GM12878 (cell line): ENCODE data around the gene FMR1.

Experiments used
- BRCA1 ChIP-seq: IDR thresholded peaks from 2 replicates; pipeline ENCODE4 v1.6.1; 2011; ENCODE audit warnings: low read depth, low read length, improper control_type of control experiment
- CHD1 ChIP-seq: IDR thresholded peaks from 2 replicates; pipeline ENCODE4 v1.6.1; 2012; ENCODE audit warnings: low read depth, low read length, improper control_type of control experiment
- CTCF ChIP-seq, 3 experiments: IDR thresholded peaks in 2 of 3; conservative IDR thresholded peaks in 1 of 3; 2 replicates each; pipeline ENCODE4 v1.5.1; 2011; ENCODE audit warnings: low read depth in 3 of 3, low read length in 3 of 3, mild to moderate bottlenecking in 3 of 3, control low read depth in 2 of 3, moderate library complexity in 2 of 3, inconsistent platforms in 1 of 3, mixed read lengths in 1 of 3; ENCODE audit not compliant: control insufficient read depth in 2 of 3, insufficient read depth in 1 of 3; ENCODE audit errors: extremely low read depth in 1 of 3
- HDAC6 ChIP-seq: fragments of 200-600 bp; sonication (generic); IDR thresholded peaks from one replicate; pipeline ENCODE4 v1.8.0; 2017; ENCODE audit warnings: antibody characterized with exemption; ENCODE audit not compliant: unreplicated experiment
- MXI1 ChIP-seq: fragments of 150-350 bp; IDR thresholded peaks from 2 replicates; pipeline ENCODE4 v1.6.1; 2011; ENCODE audit warnings: low read depth, mild to moderate bottlenecking, inconsistent platforms, low read length, improper control_type of control experiment
- POLR2A ChIP-seq: IDR thresholded peaks from 2 replicates; pipeline ENCODE4 v1.6.1; 2011; ENCODE audit warnings: low read depth, mild to moderate bottlenecking, low read length
- POLR2AphosphoS5 ChIP-seq: IDR thresholded peaks from 2 replicates; pipeline ENCODE4 v1.6.1; 2011; ENCODE audit warnings: mild to moderate bottlenecking, low read length, inconsistent platforms
- REST ChIP-seq: IDR thresholded peaks from 2 replicates; pipeline ENCODE4 v1.6.1; 2012; ENCODE audit warnings: mild to moderate bottlenecking, low read depth, low read length
- RFX5 ChIP-seq: IDR thresholded peaks from 2 replicates; pipeline ENCODE4 v1.6.1; 2011; ENCODE audit warnings: low read depth, low read length, improper control_type of control experiment
- TAF1 ChIP-seq: IDR thresholded peaks from 2 replicates; pipeline ENCODE4 v1.6.1; 2011; ENCODE audit warnings: mild to moderate bottlenecking, low read depth, low read length, borderline replicate concordance
- TARDBP ChIP-seq: IDR thresholded peaks from 2 replicates; pipeline ENCODE4 v1.6.1; 2016; ENCODE audit warnings: borderline replicate concordance
- YY1 ChIP-seq: IDR thresholded peaks from 2 replicates; pipeline ENCODE4 v1.6.1; 2011; ENCODE audit warnings: low read depth, mild to moderate bottlenecking, low read length

- TF ChIP-seq TAF1 (no peak), HDAC6 (no peak), CHD1 (no peak), POLR2A (no peak), CTCF (IDR thresholded peaks at IDR 0.05 in 2 of 3, conservative IDR thresholded peaks at IDR 0.05 in 1 of 3; ENCODE audit: control insufficient read depth in 2 of 3, extremely low read depth in 1 of 3, insufficient read depth in 1 of 3, low read depth in 3 of 3, low read length in 3 of 3) (no peak), BRCA1 (no peak), POLR2AphosphoS5 (no peak), MXI1 (no peak), TARDBP (no peak), RFX5 (no peak), YY1 (no peak), REST (no peak)
These were observed 45.6 kb downstream of the FMR1 start for GRCh38 chrX:147957291-147957690.
